HEK293 (cell line): ENCODE results near the gene PDE9A.

Source experiments
- CTCF ChIA-PET: fragments of 350-600 bp; formaldehyde crosslinking; extraction: SDS; loops from one replicate; lab custom pipeline; 2021; ENCODE audit warnings: antibody characterized with exemption; lab: Yijun Ruan, JAX
- POLR2A ChIA-PET: fragments of 300-600 bp; formaldehyde crosslinking; extraction: SDS; loops from one replicate; lab custom pipeline; 2020; ENCODE audit warnings: antibody characterized with exemption, inconsistent platforms; lab: Yijun Ruan, JAX
- H3K27ac ChIP-seq: fragments of 200-500 bp; sonication (Bioruptor generic); 2 replicates; pipeline ENCODE4 v1.5.1; 2014; ENCODE audit warnings: low read depth, low read length, control low read depth, inconsistent platforms; ENCODE audit errors: extremely low read depth
- H3K36me3 ChIP-seq, 2 experiments: fragments of 200-500 bp in 1 of 2; sonication (Bioruptor generic) in 1 of 2; 1 replicate in 1 of 2; 2 replicates in 1 of 2; pipeline ENCODE4 v1.5.1; 2014 to 2017; ENCODE audit warnings: inconsistent platforms in 2 of 2, low read length in 2 of 2; ENCODE audit not compliant: control insufficient read depth in 2 of 2, insufficient read depth in 1 of 2
- H3K4me1 ChIP-seq: fragments of 200-500 bp; sonication (Bioruptor generic); 2 replicates; pipeline ENCODE4 v1.5.1; 2014; ENCODE audit warnings: mild to moderate bottlenecking, low read length, inconsistent platforms; ENCODE audit not compliant: control insufficient read depth, insufficient read depth
- H3K4me3 ChIP-seq: 2 replicates; pipeline ENCODE4 v1.5.1; 2011; ENCODE audit warnings: low read depth, mild to moderate bottlenecking, control low read depth, low read length, moderate library complexity
- H3K9me3 ChIP-seq: fragments of 200-500 bp; sonication (Bioruptor generic); 2 replicates; pipeline ENCODE4 v1.5.1; 2014; ENCODE audit warnings: low read depth, low read length, inconsistent platforms; ENCODE audit not compliant: control insufficient read depth, insufficient read depth
- BCL11B ChIP-seq: fragments of 450-650 bp; formaldehyde crosslinking; IDR thresholded peaks from 2 replicates; pipeline ENCODE4 v1.5.1; 2016; ENCODE audit warnings: low read depth, missing biosample characterization, missing genetic modification characterization
- REST ChIP-seq: fragments of 450-650 bp; formaldehyde crosslinking; IDR thresholded peaks from 2 replicates; pipeline ENCODE4 v1.5.1; 2016; ENCODE audit warnings: missing biosample characterization, missing genetic modification characterization
- SCRT2 ChIP-seq: fragments of 450-650 bp; formaldehyde crosslinking; IDR thresholded peaks from 2 replicates; pipeline ENCODE4 v1.5.1; 2016; ENCODE audit warnings: missing biosample characterization, missing genetic modification characterization
- TRIM28 ChIP-seq: IDR thresholded peaks from 2 replicates; pipeline ENCODE4 v1.6.1; 2011; ENCODE audit warnings: low read length, control low read depth, borderline replicate concordance
- YY1 ChIP-seq: fragments of 450-650 bp; formaldehyde crosslinking; IDR thresholded peaks from 2 replicates; pipeline ENCODE4 v1.5.1; 2018; ENCODE audit warnings: missing biosample characterization, missing genetic modification characterization
- ZIC2 ChIP-seq: fragments of 450-650 bp; formaldehyde crosslinking; IDR thresholded peaks from 2 replicates; pipeline ENCODE4 v1.5.1; 2016; ENCODE audit warnings: missing biosample characterization, missing genetic modification characterization
- ZNF121 ChIP-seq: fragments of 450-650 bp; formaldehyde crosslinking; IDR thresholded peaks from 2 replicates; pipeline ENCODE4 v1.5.1; 2016; ENCODE audit warnings: missing biosample characterization, missing genetic modification characterization
- ZNF157 ChIP-seq: fragments of 450-650 bp; formaldehyde crosslinking; IDR thresholded peaks from 2 replicates; pipeline ENCODE4 v1.5.1; 2016; ENCODE audit warnings: missing biosample characterization, missing genetic modification characterization
- ZNF169 ChIP-seq: fragments of 450-650 bp; formaldehyde crosslinking; IDR thresholded peaks from 2 replicates; pipeline ENCODE4 v1.5.1; 2016; ENCODE audit warnings: missing biosample characterization, missing genetic modification characterization
- ZNF350 ChIP-seq: fragments of 450-650 bp; formaldehyde crosslinking; IDR thresholded peaks from 2 replicates; pipeline ENCODE4 v1.5.0; 2017; ENCODE audit warnings: missing biosample characterization, mild to moderate bottlenecking, missing genetic modification characterization
- ZNF501 ChIP-seq: fragments of 450-650 bp; formaldehyde crosslinking; IDR thresholded peaks from 2 replicates; pipeline ENCODE4 v1.5.1; 2016; ENCODE audit warnings: missing biosample characterization, missing genetic modification characterization
- ZNF530 ChIP-seq: fragments of 450-650 bp; formaldehyde crosslinking; IDR thresholded peaks from 2 replicates; pipeline ENCODE4 v1.5.1; 2016; ENCODE audit warnings: low read depth, missing biosample characterization, missing genetic modification characterization
- ZNF549 ChIP-seq: fragments of 450-650 bp; IDR thresholded peaks from 2 replicates; pipeline ENCODE4 v1.5.1; 2018; ENCODE audit warnings: missing biosample characterization, missing genetic modification characterization, mild to moderate bottlenecking, inconsistent platforms, moderate library complexity
- ZNF623 ChIP-seq: fragments of 450-650 bp; formaldehyde crosslinking; IDR thresholded peaks from 2 replicates; pipeline ENCODE4 v1.5.1; 2016; ENCODE audit warnings: missing biosample characterization, missing genetic modification characterization
- ZNF692 ChIP-seq: fragments of 450-650 bp; formaldehyde crosslinking; IDR thresholded peaks from 2 replicates; pipeline ENCODE4 v1.5.1; 2016; ENCODE audit warnings: missing biosample characterization, missing genetic modification characterization
- ZNF747 ChIP-seq: fragments of 450-650 bp; formaldehyde crosslinking; IDR thresholded peaks from 2 replicates; pipeline ENCODE4 v1.5.1; 2016; ENCODE audit warnings: missing biosample characterization, missing genetic modification characterization
- ZNF830 ChIP-seq: fragments of 450-650 bp; IDR thresholded peaks from 2 replicates; pipeline ENCODE4 v1.5.0; 2018; ENCODE audit warnings: missing biosample characterization, missing genetic modification characterization, low read depth, mild to moderate bottlenecking, moderate library complexity
- ZSCAN23 ChIP-seq: fragments of 450-650 bp; formaldehyde crosslinking; IDR thresholded peaks from 2 replicates; pipeline ENCODE4 v1.5.1; 2016; ENCODE audit warnings: missing biosample characterization, missing genetic modification characterization

The PDE9A gene

GRCh38 chr21:42747746-42748351, 94.4 kb downstream of the PDE9A start:
- Histone ChIP-seq H3K36me3 (no peaks in the 10 kb centered on the region), H3K4me3 (no peak overlapping the region), H3K9me3 (no peaks in the 10 kb centered on the region), H3K27ac (no peak overlapping the region), H3K4me1 (no peaks in the 10 kb centered on the region)
- POLR2A ChIA-PET = no interaction called here
- no peak for TF ChIP-seq ZNF121 (tag by site-specific recombination)
- CTCF ChIA-PET = no interaction called here

GRCh38 chr21:42748620-42749176, 95.3 kb downstream of the PDE9A start:
- ChIA-PET CTCF (no interaction called here), POLR2A (no interaction called here)
- Histone ChIP-seq H3K27ac (no peak overlapping the region), H3K4me1 (no peaks in the 10 kb centered on the region), H3K36me3 (no peaks in the 10 kb centered on the region), H3K4me3 (no peak overlapping the region), H3K9me3 (no peaks in the 10 kb centered on the region)
- TF ChIP-seq ZNF549 (tag by site-specific recombination) = no peak
- no peak for TF ChIP-seq ZNF830 (tag by site-specific recombination)
- no peak for TF ChIP-seq TRIM28
- TF ChIP-seq ZNF157 (tag by site-specific recombination) = no peak
- no peak for TF ChIP-seq ZNF350
- TF ChIP-seq ZNF169 (tag by site-specific recombination) = no peak
- no peak for TF ChIP-seq BCL11B (tag by site-specific recombination)
- TF ChIP-seq ZNF530 (tag by site-specific recombination) = no peak
- TF ChIP-seq SCRT2 (tag by site-specific recombination) = no peak
- TF ChIP-seq ZNF623 (tag by site-specific recombination) = no peak
- TF ChIP-seq ZNF692 (tag by site-specific recombination) = no peak
- no peak for TF ChIP-seq ZIC2
- TF ChIP-seq REST (tag by site-specific recombination) = no peak
- no peak for TF ChIP-seq ZNF501 (tag by site-specific recombination)
- TF ChIP-seq ZNF747 (tag by site-specific recombination) = no peak
- TF ChIP-seq YY1 = no peak
- TF ChIP-seq ZSCAN23 = no peak
